Measurements from ENCODE around the gene ABHD2.

- no peak for TF ChIP-seq FOXK1 (CRISPR knock-in tag; IDR thresholded peaks at IDR 0.05)
- TF ChIP-seq, protein P1, sequence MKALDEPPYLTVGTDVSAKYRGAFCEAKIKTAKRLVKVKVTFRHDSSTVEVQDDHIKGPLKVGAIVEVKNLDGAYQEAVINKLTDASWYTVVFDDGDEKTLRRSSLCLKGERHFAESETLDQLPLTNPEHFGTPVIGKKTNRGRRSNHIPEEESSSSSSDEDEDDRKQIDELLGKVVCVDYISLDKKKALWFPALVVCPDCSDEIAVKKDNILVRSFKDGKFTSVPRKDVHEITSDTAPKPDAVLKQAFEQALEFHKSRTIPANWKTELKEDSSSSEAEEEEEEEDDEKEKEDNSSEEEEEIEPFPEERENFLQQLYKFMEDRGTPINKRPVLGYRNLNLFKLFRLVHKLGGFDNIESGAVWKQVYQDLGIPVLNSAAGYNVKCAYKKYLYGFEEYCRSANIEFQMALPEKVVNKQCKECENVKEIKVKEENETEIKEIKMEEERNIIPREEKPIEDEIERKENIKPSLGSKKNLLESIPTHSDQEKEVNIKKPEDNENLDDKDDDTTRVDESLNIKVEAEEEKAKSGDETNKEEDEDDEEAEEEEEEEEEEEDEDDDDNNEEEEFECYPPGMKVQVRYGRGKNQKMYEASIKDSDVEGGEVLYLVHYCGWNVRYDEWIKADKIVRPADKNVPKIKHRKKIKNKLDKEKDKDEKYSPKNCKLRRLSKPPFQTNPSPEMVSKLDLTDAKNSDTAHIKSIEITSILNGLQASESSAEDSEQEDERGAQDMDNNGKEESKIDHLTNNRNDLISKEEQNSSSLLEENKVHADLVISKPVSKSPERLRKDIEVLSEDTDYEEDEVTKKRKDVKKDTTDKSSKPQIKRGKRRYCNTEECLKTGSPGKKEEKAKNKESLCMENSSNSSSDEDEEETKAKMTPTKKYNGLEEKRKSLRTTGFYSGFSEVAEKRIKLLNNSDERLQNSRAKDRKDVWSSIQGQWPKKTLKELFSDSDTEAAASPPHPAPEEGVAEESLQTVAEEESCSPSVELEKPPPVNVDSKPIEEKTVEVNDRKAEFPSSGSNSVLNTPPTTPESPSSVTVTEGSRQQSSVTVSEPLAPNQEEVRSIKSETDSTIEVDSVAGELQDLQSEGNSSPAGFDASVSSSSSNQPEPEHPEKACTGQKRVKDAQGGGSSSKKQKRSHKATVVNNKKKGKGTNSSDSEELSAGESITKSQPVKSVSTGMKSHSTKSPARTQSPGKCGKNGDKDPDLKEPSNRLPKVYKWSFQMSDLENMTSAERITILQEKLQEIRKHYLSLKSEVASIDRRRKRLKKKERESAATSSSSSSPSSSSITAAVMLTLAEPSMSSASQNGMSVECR (CRISPR knock-in tag; IDR thresholded peaks at IDR 0.05; ENCODE audit: borderline replicate concordance), result no peak
- no peak for TF ChIP-seq SMAD4 (CRISPR knock-in tag; IDR thresholded peaks at IDR 0.05)
Observed at GRCh38 chr15:89126009-89126408, 37.8 kb downstream of the ABHD2 start.
